Stomach (tissue), 9 donors: ENCODE measurements around the gene IDH1. TPM values are rescaled to one million over a fixed set of nuclear protein-coding genes. Genes with fewer than 3 reads are reported as not detected.

Experiments used
- DNase-seq, 2 donors: peaks; one replicate each; pipeline versions ENCODE4 v3.0.0 to v3.0.0-alpha.2; 2013 to 2019
- H3K27ac ChIP-seq, 5 donors: fragments of 200-600 bp in 4 of 5; sonication (generic) in 4 of 5; one replicate each; pipeline ENCODE4 v1.5.1; 2013 to 2019; ENCODE audit warnings: mild to moderate bottlenecking in 1 of 5, moderate library complexity in 1 of 5
- H3K27me3 ChIP-seq, 3 donors: fragments of 200-600 bp; sonication (generic); one replicate each; pipeline ENCODE4 v1.5.1; 2017 to 2019; ENCODE audit warnings: mixed run types in 1 of 3
- H3K36me3 ChIP-seq, 4 donors: fragments of 200-600 bp; sonication (generic); 1 replicate in 3 of 4; 2 replicates in 1 of 4; pipeline ENCODE4 v1.5.1; 2016 to 2019
- H3K4me1 ChIP-seq, 4 donors: fragments of 200-600 bp; sonication (generic); one replicate each; pipeline ENCODE4 v1.5.1; 2016 to 2019
- H3K4me3 ChIP-seq, 4 donors: fragments of 200-600 bp; sonication (generic) in 3 of 4; one replicate each; pipeline ENCODE4 v1.5.1; 2016 to 2019; ENCODE audit warnings: mild to moderate bottlenecking in 1 of 4
- H3K9me3 ChIP-seq, 4 donors: fragments of 200-600 bp; sonication (generic); one replicate each; pipeline ENCODE4 v1.5.1; 2016 to 2019
- EP300 ChIP-seq: sonication (generic); formaldehyde crosslinking; IDR thresholded peaks from one replicate; pipeline ENCODE4 v1.6.1; 2017; ENCODE audit warnings: antibody characterized with exemption
- POLR2A ChIP-seq, 4 donors: fragments of 450-650 bp; IDR thresholded peaks; one replicate each; pipeline ENCODE4 v1.6.1; 2016; ENCODE audit warnings: antibody characterized with exemption in 4 of 4, control low read depth in 2 of 4, mild to moderate bottlenecking in 1 of 4, moderate library complexity in 1 of 4
- POLR2AphosphoS5 ChIP-seq, 3 donors: sonication (generic); formaldehyde crosslinking; IDR thresholded peaks; one replicate each; pipeline ENCODE4 v1.6.1; 2016; ENCODE audit warnings: antibody characterized with exemption in 3 of 3
- WGBS, 5 donors: extraction: QIAGEN DNeasy Blood & Tissue Kit in 3 of 5; methylation state at CpG; one replicate each; pipeline versions ENCODE4 v1.1.5 to v1.1.7; 2013 to 2018; 5-methylcytosine and 5-hydroxymethylcytosine counted together
- intact Hi-C: fragments of 100-400 bp; cut with DNase I; formaldehyde crosslinking; loops from one replicate; pipeline ENCODE4 v1.15.1; 2023; ENCODE audit warnings: low total_unique reads
- polyA plus RNA-seq, 3 donors: library from polyadenylated mRNA; stranded (reverse); fragments of 200-250 nt; gene quantifications; one replicate each; pipeline ENCODE4 v1.2.3, GENCODE V29; 2013
- total RNA-seq, 5 donors: library from RNA; depleted of rRNA; stranded (reverse); fragments of >200 nt; gene quantifications; one replicate each; pipeline versions ENCODE4 v1.1.0 to v1.2.3, GENCODE V29; 2014 to 2016
- TF ChIP-seq, protein P1 (sequence below), 7 experiments: fragments of 450-650 bp in 4 of 7; fragments of 200-600 bp in 3 of 7; sonication (generic) in 3 of 7; IDR thresholded peaks; one replicate each; pipeline ENCODE4 v1.5.1; 2016 to 2019; ENCODE audit warnings: antibody characterized with exemption in 7 of 7, control low read depth in 2 of 7, mild to moderate bottlenecking in 1 of 7
- donor health status: healthy with polysubstance abuse.
- donor health status: Bipolar disorder and iron deficiency.
- donor health status: healthy.

IDH1 gene
- total and polyA plus RNA-seq, 8 donors: 18.1 to 106 (median 83.4) TPM

DNA sequence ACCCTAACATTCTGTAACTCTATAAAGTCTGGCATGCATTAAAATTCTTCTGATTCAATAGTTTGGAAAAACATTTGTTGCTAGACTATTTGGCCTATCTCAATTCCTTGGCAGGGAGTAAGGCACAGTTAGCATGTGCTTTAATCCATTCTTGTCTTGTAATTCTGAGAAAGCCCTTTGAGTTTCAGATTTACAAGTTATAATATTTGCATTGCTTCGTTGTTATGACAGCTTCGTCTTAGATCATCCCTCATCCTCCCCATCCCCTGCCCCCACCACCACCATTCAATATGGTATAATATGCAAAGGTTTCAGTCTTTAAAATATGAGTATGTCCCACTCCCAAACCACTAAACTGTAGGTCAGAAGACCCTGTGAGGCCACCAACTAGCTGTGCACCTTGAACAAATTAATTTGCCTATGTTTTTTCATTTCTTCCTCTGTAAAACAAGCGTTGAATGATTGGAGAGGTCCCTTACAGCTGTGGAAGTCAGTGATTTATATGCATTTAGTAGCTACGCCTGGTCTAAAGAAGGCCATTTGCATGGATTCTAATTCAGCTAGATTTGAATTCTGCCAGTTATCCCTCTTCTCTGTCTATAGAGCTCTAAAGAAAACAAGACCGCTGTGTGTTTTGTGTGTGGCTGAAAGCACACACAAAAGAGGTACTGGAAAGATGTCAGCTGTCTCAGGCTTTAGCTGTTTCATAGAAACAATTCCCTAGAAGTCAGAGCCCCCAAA, 65.6 kb downstream of the IDH1 start:
- TF ChIP-seq POLR2AphosphoS5 (IDR thresholded peaks at IDR 0.05): no peak
- TF ChIP-seq EP300: no peak
- no peak for TF ChIP-seq POLR2A (IDR thresholded peaks at IDR 0.05)
- TF ChIP-seq, protein P1, sequence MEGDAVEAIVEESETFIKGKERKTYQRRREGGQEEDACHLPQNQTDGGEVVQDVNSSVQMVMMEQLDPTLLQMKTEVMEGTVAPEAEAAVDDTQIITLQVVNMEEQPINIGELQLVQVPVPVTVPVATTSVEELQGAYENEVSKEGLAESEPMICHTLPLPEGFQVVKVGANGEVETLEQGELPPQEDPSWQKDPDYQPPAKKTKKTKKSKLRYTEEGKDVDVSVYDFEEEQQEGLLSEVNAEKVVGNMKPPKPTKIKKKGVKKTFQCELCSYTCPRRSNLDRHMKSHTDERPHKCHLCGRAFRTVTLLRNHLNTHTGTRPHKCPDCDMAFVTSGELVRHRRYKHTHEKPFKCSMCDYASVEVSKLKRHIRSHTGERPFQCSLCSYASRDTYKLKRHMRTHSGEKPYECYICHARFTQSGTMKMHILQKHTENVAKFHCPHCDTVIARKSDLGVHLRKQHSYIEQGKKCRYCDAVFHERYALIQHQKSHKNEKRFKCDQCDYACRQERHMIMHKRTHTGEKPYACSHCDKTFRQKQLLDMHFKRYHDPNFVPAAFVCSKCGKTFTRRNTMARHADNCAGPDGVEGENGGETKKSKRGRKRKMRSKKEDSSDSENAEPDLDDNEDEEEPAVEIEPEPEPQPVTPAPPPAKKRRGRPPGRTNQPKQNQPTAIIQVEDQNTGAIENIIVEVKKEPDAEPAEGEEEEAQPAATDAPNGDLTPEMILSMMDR (IDR thresholded peaks at IDR 0.05): no peak
- H3K4me3 ChIP-seq: no peak overlapping the region
- no peaks in the 10 kb centered on the region for H3K36me3 ChIP-seq
- WGBS, 5 donors: 77 to 87% (median 84%) methylated on average over 5 of the region's 5 CpGs
- H3K27ac ChIP-seq: no peak overlapping the region
- H3K4me1 ChIP-seq: peaks cover 0 to under 1% (median 0%) of the 10 kb centered on the region in 4 donors
- peaks cover 0 to 13% (median 0%) of the 10 kb centered on the region in 3 donors for H3K27me3 ChIP-seq
- intact Hi-C loops: no loop called here
- no peak for DNase-seq
- H3K9me3 ChIP-seq: no peaks in the 10 kb centered on the region

DNA sequence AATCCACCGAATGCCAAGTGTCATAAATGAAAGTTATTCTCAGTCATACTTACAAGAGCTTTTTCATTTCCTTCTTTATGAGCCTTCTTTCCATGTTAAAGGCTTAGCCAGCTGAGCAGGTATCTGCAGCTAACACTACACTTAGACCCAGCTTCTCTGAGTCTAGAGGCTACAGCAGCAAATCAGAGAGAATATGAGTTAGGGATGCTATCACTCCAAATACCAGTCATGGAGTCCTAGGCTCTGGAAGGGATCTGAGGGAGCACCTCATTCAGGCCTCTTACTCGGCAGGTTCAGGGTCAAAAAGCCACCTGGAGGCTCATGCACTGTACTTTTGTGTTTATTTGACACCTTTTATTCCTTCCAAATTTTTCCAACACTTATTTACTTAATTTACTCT, 68.0 kb downstream of the IDH1 start:
- H3K36me3 ChIP-seq: no peaks in the 10 kb centered on the region
- TF ChIP-seq POLR2A (IDR thresholded peaks at IDR 0.05) (no peak), POLR2AphosphoS5 (IDR thresholded peaks at IDR 0.05) (no peak), EP300 (no peak)
- TF ChIP-seq, protein P1 (IDR thresholded peaks at IDR 0.05): no peak
- intact Hi-C loops: no loop called here
- 68 to 87% (median 76%) methylated on average over 2 of the region's 2 CpGs for WGBS, 5 donors
- H3K4me1 ChIP-seq: peaks cover 0 to 5% (median 0%) of the 10 kb centered on the region in 4 donors
- H3K9me3 ChIP-seq: no peaks in the 10 kb centered on the region
- peaks cover 0 to 23% (median 0%) of the 10 kb centered on the region in 3 donors for H3K27me3 ChIP-seq
- no peak overlapping the region for H3K27ac ChIP-seq
- H3K4me3 ChIP-seq: no peak overlapping the region
- no peak for DNase-seq

DNA sequence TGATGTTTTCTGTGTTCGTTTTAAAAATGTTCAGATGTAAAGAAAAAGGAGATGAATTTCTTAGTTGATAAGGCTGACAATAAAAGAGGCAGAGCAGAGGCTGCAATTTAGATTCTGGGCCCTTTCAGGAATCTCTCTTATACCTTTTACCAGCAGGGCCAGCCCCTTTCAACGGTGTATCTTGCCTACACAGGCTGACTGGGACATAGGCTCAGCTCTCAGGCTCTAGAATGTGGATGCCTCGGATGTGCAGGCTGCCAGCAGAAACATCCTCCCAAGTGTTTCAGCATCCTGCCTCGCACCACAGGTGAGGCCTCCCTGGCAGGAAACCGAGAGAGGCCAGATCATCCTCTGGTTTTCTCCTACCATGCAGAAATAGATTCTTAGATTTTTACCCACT, 68.4 kb downstream of the IDH1 start:
- TF ChIP-seq POLR2A (IDR thresholded peaks at IDR 0.05) (no peak), EP300 (no peak), POLR2AphosphoS5 (IDR thresholded peaks at IDR 0.05) (no peak)
- TF ChIP-seq, protein P1 (IDR thresholded peaks at IDR 0.05): no peak
- no peaks in the 10 kb centered on the region for H3K36me3 ChIP-seq
- H3K9me3 ChIP-seq: no peaks in the 10 kb centered on the region
- no peak overlapping the region for H3K4me3 ChIP-seq
- H3K27me3 ChIP-seq: peaks cover 0 to 23% (median 0%) of the 10 kb centered on the region in 3 donors
- DNase-seq: no peak
- WGBS, 5 donors: 65 to 74% (median 71%) methylated on average over 5 of the region's 5 CpGs
- no peak overlapping the region for H3K27ac ChIP-seq
- peaks cover 0 to 5% (median 0%) of the 10 kb centered on the region in 4 donors for H3K4me1 ChIP-seq
- intact Hi-C loops: no loop called here

Other genes with a start within 250 kb of the IDH1 start
- 10 to 100 TPM in 3 of 5 donors, 1 to 10 TPM in 2; 4.9 to 35.1 (median 11.3) TPM for gene PLEKHM3, start 229.5 kb downstream of the IDH1 start, total RNA-seq
- 1 to 10 TPM; 2.1 to 3.5 (median 2.7) TPM for gene PLEKHM3, start 229.5 kb downstream of the IDH1 start, polyA plus RNA-seq
- gene CRYGD, start 130.5 kb downstream of the IDH1 start, total RNA-seq: not detected
- not detected for gene CRYGD, start 130.5 kb downstream of the IDH1 start, polyA plus RNA-seq
- not detected for gene CRYGC, start 125.2 kb downstream of the IDH1 start, total RNA-seq
- not detected for gene CRYGC, start 125.2 kb downstream of the IDH1 start, polyA plus RNA-seq
- not detected for gene CRYGB, start 108.9 kb downstream of the IDH1 start, total RNA-seq
- gene CRYGB, start 108.9 kb downstream of the IDH1 start, polyA plus RNA-seq: not detected
- not detected for gene CRYGA, start 91.5 kb downstream of the IDH1 start, total RNA-seq
- gene CRYGA, start 91.5 kb downstream of the IDH1 start, polyA plus RNA-seq: not detected
- gene C2orf80, start 65.0 kb downstream of the IDH1 start, total RNA-seq: not detected
- not detected for gene C2orf80, start 65.0 kb downstream of the IDH1 start, polyA plus RNA-seq
- gene PIKFYVE, start 11.2 kb upstream of the IDH1 start, total RNA-seq: 10 to 100 TPM; 14.0 to 42.8 (median 32.6) TPM
- gene PIKFYVE, start 11.2 kb upstream of the IDH1 start, polyA plus RNA-seq: 1 to 10 TPM; 3.0 to 4.5 (median 3.7) TPM
- under 1 TPM in 1 of 5 donors, not detected in 4; 0.55 TPM for gene PTH2R, start 151.7 kb upstream of the IDH1 start, total RNA-seq
- under 1 TPM in 1 of 3 donors, not detected in 2; 0.05 TPM for gene PTH2R, start 151.7 kb upstream of the IDH1 start, polyA plus RNA-seq